H1 (cell line): Measurements from ENCODE around the gene MYH11. TPM values are rescaled to one million over a fixed set of nuclear protein-coding genes. Genes with fewer than 3 reads are reported as not detected.

Source experiments
- CTCF ChIA-PET: fragments of 300-600 bp; sonication (Branson Sonifier 250); formaldehyde crosslinking; loops from one replicate; lab custom pipeline; 2021; ENCODE audit not compliant: partially characterized antibody; lab: Charles Lee
- POLR2A ChIA-PET: fragments of 300-600 bp; sonication (Branson Sonifier 250); formaldehyde crosslinking; loops from one replicate; lab custom pipeline; 2021; ENCODE audit warnings: inconsistent platforms; ENCODE audit not compliant: partially characterized antibody; lab: Charles Lee
- DNase-seq, 2 experiments: peaks; one replicate each; pipeline versions ENCODE4 v3.0.0 to v3.0.0-alpha.2; 2010 to 2022; ENCODE audit warnings: low spot score in 2 of 2, low read depth in 1 of 2, mixed read lengths in 1 of 2
- FAIRE-seq: peaks from 2 replicates; lab custom pipeline; 2011; peaks lifted over from hg19 to GRCh38; lab: Jason Lieb, UNC
- H2AFZ ChIP-seq: 2 replicates; pipeline ENCODE4 v1.8.1; 2012; ENCODE audit warnings: low read length, inconsistent platforms
- H2AK5ac ChIP-seq: 2 replicates; pipeline ENCODE4 v1.6.1; 2013; ENCODE audit warnings: low read depth, low read length
- H2BK120ac ChIP-seq: replicated peaks from 2 replicates; pipeline ENCODE3; 2013; ENCODE audit warnings: low read depth, low read length, inconsistent platforms
- H2BK12ac ChIP-seq: 2 replicates; pipeline ENCODE4 v1.6.1; 2013; ENCODE audit warnings: low read depth, low read length
- H2BK15ac ChIP-seq: 2 replicates; pipeline ENCODE4 v1.6.1; 2013; ENCODE audit warnings: low read length
- H2BK20ac ChIP-seq: 2 replicates; pipeline ENCODE4 v1.6.1; 2013; ENCODE audit warnings: low read length
- H2BK5ac ChIP-seq: 2 replicates; pipeline ENCODE4 v1.6.1; 2013; ENCODE audit warnings: low read depth, low read length
- H3K14ac ChIP-seq: 2 replicates; pipeline ENCODE4 v1.6.1; 2013; ENCODE audit warnings: inconsistent platforms; ENCODE audit not compliant: insufficient read length
- H3K18ac ChIP-seq: 2 replicates; pipeline ENCODE4 v1.6.1; 2013; ENCODE audit warnings: low read length; ENCODE audit errors: extremely low read depth
- H3K23ac ChIP-seq: 2 replicates; pipeline ENCODE4 v1.6.1; 2013; ENCODE audit warnings: inconsistent platforms; ENCODE audit not compliant: insufficient read length
- H3K23me2 ChIP-seq: 2 replicates; pipeline ENCODE4 v1.6.1; 2013; ENCODE audit warnings: low read depth, low read length
- H3K27ac ChIP-seq: 2 replicates; pipeline ENCODE4 v1.6.1; 2011; ENCODE audit warnings: low read depth, low read length, inconsistent platforms
- H3K27me3 ChIP-seq, 4 experiments: replicated peaks in 1 of 4; 1 replicate in 1 of 4; 2 replicates in 3 of 4; pipeline versions ENCODE4 v1.6.1 to v1.8.1; 2011 to 2013; ENCODE audit warnings: low read length in 3 of 4, mild to moderate bottlenecking in 3 of 4, inconsistent platforms in 2 of 4, mixed read lengths in 2 of 4, moderate library complexity in 1 of 4; ENCODE audit not compliant: control insufficient read depth in 3 of 4, insufficient read depth in 3 of 4; ENCODE audit errors: extremely low read depth in 1 of 4
- H3K36me3 ChIP-seq, 4 experiments: 2 replicates each; pipeline versions ENCODE4 v1.6.1 to v1.8.1; 2011 to 2013; ENCODE audit warnings: mild to moderate bottlenecking in 4 of 4, low read length in 3 of 4, moderate library complexity in 2 of 4, control low read depth in 1 of 4, inconsistent platforms in 1 of 4; ENCODE audit not compliant: insufficient read depth in 4 of 4, control insufficient read depth in 2 of 4
- H3K4ac ChIP-seq: replicated peaks from 2 replicates; pipeline ENCODE3; 2013; ENCODE audit warnings: low read length, low read depth, mixed read lengths, inconsistent platforms; ENCODE audit not compliant: insufficient read length
- H3K4me1 ChIP-seq, 4 experiments: replicated peaks in 1 of 4; 1 replicate in 1 of 4; 2 replicates in 3 of 4; pipeline versions ENCODE4 v1.6.1 to v1.8.1; 2011 to 2013; ENCODE audit warnings: low read length in 3 of 4, inconsistent platforms in 2 of 4, mixed read lengths in 1 of 4; ENCODE audit not compliant: insufficient read depth in 4 of 4, control insufficient read depth in 3 of 4
- H3K4me2 ChIP-seq, 2 experiments: 2 replicates each; pipeline versions ENCODE4 v1.6.1 to v1.8.1; 2011 to 2013; ENCODE audit warnings: low read depth in 2 of 2, low read length in 2 of 2, control low read depth in 1 of 2, inconsistent platforms in 1 of 2, mild to moderate bottlenecking in 1 of 2; ENCODE audit not compliant: insufficient read depth in 1 of 2
- H3K4me3 ChIP-seq, 4 experiments: fragments of 200-600, 300-600 bp in 1 of 4; sonication (generic), shearing (Covaris generic), sonication (Bioruptor Twin) in 1 of 4; 2 replicates each; pipeline versions ENCODE4 v1.5.1 to v1.8.1; 2011 to 2016; ENCODE audit warnings: low read length in 4 of 4, low read depth in 3 of 4, control low read depth in 2 of 4, inconsistent platforms in 2 of 4, mild to moderate bottlenecking in 2 of 4, mixed read lengths in 1 of 4, moderate library complexity in 1 of 4; ENCODE audit not compliant: insufficient read depth in 2 of 4; ENCODE audit errors: extremely low read depth in 1 of 4
- H3K56ac ChIP-seq: replicated peaks from 2 replicates; pipeline ENCODE3; 2013; ENCODE audit warnings: low read depth, mild to moderate bottlenecking, mixed read lengths, low read length, inconsistent platforms; ENCODE audit not compliant: insufficient read length
- H3K79me1 ChIP-seq: 2 replicates; pipeline ENCODE4 v1.6.1; 2013; ENCODE audit warnings: low read depth, low read length, control low read depth
- H3K79me2 ChIP-seq, 2 experiments: 2 replicates each; pipeline versions ENCODE4 v1.6.1 to v1.8.1; 2012 to 2013; ENCODE audit warnings: low read length in 2 of 2, mild to moderate bottlenecking in 2 of 2, inconsistent platforms in 1 of 2; ENCODE audit not compliant: insufficient read depth in 2 of 2, control insufficient read depth in 1 of 2
- H3K9ac ChIP-seq, 4 experiments: replicated peaks in 1 of 4; 1 replicate in 1 of 4; 2 replicates in 3 of 4; pipeline versions ENCODE4 v1.6.1 to v1.8.1; 2011 to 2013; ENCODE audit warnings: low read depth in 3 of 4, low read length in 3 of 4, control low read depth in 2 of 4, mild to moderate bottlenecking in 2 of 4, moderate library complexity in 2 of 4, inconsistent platforms in 1 of 4; ENCODE audit errors: extremely low read depth in 1 of 4
- H3K9me3 ChIP-seq, 2 experiments: 2 replicates each; pipeline versions ENCODE4 v1.6.1 to v1.8.1; 2012 to 2013; ENCODE audit warnings: mild to moderate bottlenecking in 2 of 2, moderate library complexity in 2 of 2, control low read depth in 1 of 2, inconsistent platforms in 1 of 2, low read depth in 1 of 2, low read length in 1 of 2, mixed read lengths in 1 of 2; ENCODE audit not compliant: insufficient read depth in 2 of 2
- H4K20me1 ChIP-seq, 2 experiments: replicated peaks in 1 of 2; 2 replicates each; pipeline versions ENCODE3 to v1.8.1; 2011 to 2013; ENCODE audit warnings: inconsistent platforms in 2 of 2, low read length in 2 of 2, mild to moderate bottlenecking in 1 of 2; ENCODE audit not compliant: insufficient read depth in 2 of 2, control insufficient read depth in 1 of 2
- H4K5ac ChIP-seq: 2 replicates; pipeline ENCODE4 v1.6.1; 2013; ENCODE audit warnings: low read length, low read depth, mixed read lengths, inconsistent platforms; ENCODE audit not compliant: insufficient read length
- H4K8ac ChIP-seq: 2 replicates; pipeline ENCODE4 v1.8.0; 2013; ENCODE audit warnings: mild to moderate bottlenecking, moderate library complexity, low read length, inconsistent platforms; ENCODE audit not compliant: insufficient read depth; ENCODE audit errors: extremely low read depth
- H4K91ac ChIP-seq: replicated peaks from 2 replicates; pipeline ENCODE3; 2013; ENCODE audit warnings: low read length, mixed read lengths, inconsistent platforms; ENCODE audit not compliant: insufficient read length
- EP300 ChIP-seq, 2 experiments: IDR thresholded peaks; 1 replicate in 1 of 2; 2 replicates in 1 of 2; pipeline ENCODE4 v1.6.1; 2011 to 2012; ENCODE audit warnings: low read depth in 2 of 2, low read length in 2 of 2, mild to moderate bottlenecking in 2 of 2, borderline replicate concordance in 1 of 2, inconsistent platforms in 1 of 2, moderate library complexity in 1 of 2
- JUND ChIP-seq: IDR thresholded peaks from 2 replicates; pipeline ENCODE4 v1.6.1; 2011; ENCODE audit warnings: mild to moderate bottlenecking, improper control_type of control experiment, low read length
- KDM4A ChIP-seq: IDR thresholded peaks from one replicate; pipeline ENCODE4 v1.7.1; 2012; ENCODE audit warnings: low read depth, mild to moderate bottlenecking, moderate library complexity, low read length, inconsistent platforms; ENCODE audit not compliant: severe bottlenecking
- RFX5 ChIP-seq: IDR thresholded peaks from 2 replicates; pipeline ENCODE4 v1.6.1; 2011; ENCODE audit warnings: low read depth, low read length, improper control_type of control experiment, borderline replicate concordance
- YY1 ChIP-seq: IDR thresholded peaks from 2 replicates; pipeline ENCODE4 v1.6.1; 2011; ENCODE audit warnings: low read depth, mild to moderate bottlenecking, low read length
- WGBS, 2 experiments: shearing (Covaris generic) in 1 of 2; methylation state at CpG; one replicate each; pipeline versions ENCODE4 v1.1.6 to v1.1.7; 2013 to 2015; ENCODE audit warnings: low lambda C conversion rate in 2 of 2, mixed read lengths in 2 of 2, inconsistent platforms in 1 of 2, low coverage in 1 of 2, missing lambda C conversion rate in 1 of 2; ENCODE audit not compliant: insufficient replicate concordance in 2 of 2, insufficient coverage in 1 of 2, insufficient read length in 1 of 2; ENCODE audit errors: extremely low coverage in 1 of 2, missing lambda C conversion rate in 1 of 2; 5-methylcytosine and 5-hydroxymethylcytosine counted together
- polyA plus RNA-seq, 7 experiments: library from polyadenylated mRNA; depleted of rRNA in 3 of 7; stranded (reverse) in 5 of 7; unstranded in 2 of 7; fragments of >200 nt in 5 of 7; fragments of 200-250 nt in 2 of 7; gene quantifications; 1 replicate in 5 of 7; 2 replicates in 1 of 7; 4 replicates in 1 of 7; pipeline versions ENCODE4 v1.2.1 to v1.2.3, GENCODE V29; 2011 to 2013; ENCODE audit warnings: missing spikeins in 2 of 7, mixed read lengths in 2 of 7
- total RNA-seq: library from RNA; stranded (reverse); fragmentation: NEBNext Ultra II Directional; extraction: Animal tissue kit (Norgen Biotek cat#: 25700); gene quantifications from 2 replicates; pipeline ENCODE4 v1.2.1, GENCODE V29; 2021
- TF ChIP-seq, protein P1 (sequence below): IDR thresholded peaks from 2 replicates; pipeline ENCODE4 v1.6.1; 2012; ENCODE audit warnings: inconsistent platforms

The MYH11 gene
- total and polyA plus RNA-seq, 2 of the 8 experiments (the other 6 are each of a cell fraction or from before 2014, with no cell fraction given): 0.11 to 0.78 TPM

- no peak overlapping the region for H2AK5ac ChIP-seq
- TF ChIP-seq, protein P1, sequence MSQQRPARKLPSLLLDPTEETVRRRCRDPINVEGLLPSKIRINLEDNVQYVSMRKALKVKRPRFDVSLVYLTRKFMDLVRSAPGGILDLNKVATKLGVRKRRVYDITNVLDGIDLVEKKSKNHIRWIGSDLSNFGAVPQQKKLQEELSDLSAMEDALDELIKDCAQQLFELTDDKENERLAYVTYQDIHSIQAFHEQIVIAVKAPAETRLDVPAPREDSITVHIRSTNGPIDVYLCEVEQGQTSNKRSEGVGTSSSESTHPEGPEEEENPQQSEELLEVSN: no peak
- no peak for TF ChIP-seq EP300 (IDR thresholded peaks at IDR 0.05; ENCODE audit: borderline replicate concordance in 1 of 2, low read depth in 2 of 2, low read length in 2 of 2)
- no peak for TF ChIP-seq RFX5
- TF ChIP-seq KDM4A: no peak
- TF ChIP-seq YY1: no peak
- TF ChIP-seq JUND: no peak
- 86% methylated on average over 2 of the region's 2 CpGs; no CpG with 5 or more reads in 1 of the 2 experiments for WGBS, 2 experiments
- no peak for DNase-seq
- no peak overlapping the region for H2BK5ac ChIP-seq
- peaks cover 12% of the 10 kb centered on the region for H3K23me2 ChIP-seq
- no peaks in the 10 kb centered on the region; a peak in 2 of 7 replicates for H3K4me1 ChIP-seq
- no peak overlapping the region for H2BK15ac ChIP-seq
- no peak overlapping the region for H4K8ac ChIP-seq
- no peak overlapping the region for H2AFZ ChIP-seq
- peak overlapping the region in 1 of 2 experiments; percentile 100; a peak in 1 of 4 replicates for H3K4me2 ChIP-seq
- no peak overlapping the region for H2BK20ac ChIP-seq
- FAIRE-seq: no peak
- peaks cover 4 to 42% (median 31%) of the 10 kb centered on the region in 4 experiments for H3K27me3 ChIP-seq
- H3K79me2 ChIP-seq: no peaks in the 10 kb centered on the region
- no peak overlapping the region for H3K27ac ChIP-seq
- H3K79me1 ChIP-seq: no peaks in the 10 kb centered on the region
- POLR2A ChIA-PET: interaction anchor here (0.9 to 2.4 kb wide), 4 partner anchors 9 to 32 kb away, joined by 3 to 12 read pairs (median 4); partner anchors contain the start of gene CEP20
- H3K9ac ChIP-seq: no peak overlapping the region
- no peak overlapping the region for H4K5ac ChIP-seq
- H4K91ac ChIP-seq: no peak overlapping the region
- H3K36me3 ChIP-seq: no peaks in the 10 kb centered on the region
- no peak overlapping the region for H3K14ac ChIP-seq
- peak overlapping the region in 1 of 4 experiments; percentile 74; a peak in 2 of 8 replicates for H3K4me3 ChIP-seq
- H3K23ac ChIP-seq: no peak overlapping the region
- no peak overlapping the region for H3K4ac ChIP-seq
- no peak overlapping the region for H3K56ac ChIP-seq
- H3K18ac ChIP-seq: no peak overlapping the region
- CTCF ChIA-PET: interaction anchor here (1.1 kb wide), 1 partner anchor 208 kb away, joined by 4 read pairs; no protein-coding TSS in a partner anchor
- no peak overlapping the region for H2BK120ac ChIP-seq
- no peaks in the 10 kb centered on the region for H4K20me1 ChIP-seq
- no peak overlapping the region for H2BK12ac ChIP-seq
- H3K9me3 ChIP-seq: no peaks in the 10 kb centered on the region
These were observed 646 bp downstream of the MYH11 start for GRCh38 chr16:15856182-15856581.
